OCI-LY1 (cell line): ENCODE data around the gene ADGRA3.

ENCODE experiments used
- H2AFZ ChIP-seq: fragments of 200-600 bp; sonication (generic), shearing (Covaris generic); 2 replicates; pipeline ENCODE4 v1.6.0; 2014; ENCODE audit warnings: antibody characterized with exemption, mild to moderate bottlenecking, low read length
- H3F3A ChIP-seq: fragments of 200-600 bp; sonication (generic), shearing (Covaris generic); 2 replicates; pipeline ENCODE4 v1.6.0; 2014; ENCODE audit warnings: mild to moderate bottlenecking, antibody characterized with exemption, low read length, moderate library complexity; ENCODE audit not compliant: insufficient read depth
- H3K27ac ChIP-seq: fragments of 200-600 bp; sonication (generic); 2 replicates; pipeline ENCODE4 v1.5.1; 2014; ENCODE audit warnings: low read length, mixed run types, mild to moderate bottlenecking, low read depth; ENCODE audit not compliant: poor library complexity, severe bottlenecking
- H3K27me3 ChIP-seq: fragments of 200-600 bp; sonication (generic); 2 replicates; pipeline ENCODE4 v1.6.0; 2014; ENCODE audit warnings: antibody characterized with exemption, mild to moderate bottlenecking, low read length, moderate library complexity; ENCODE audit not compliant: insufficient read depth
- H3K36me3 ChIP-seq: fragments of 200-600 bp; sonication (generic); 2 replicates; pipeline ENCODE4 v1.6.1; 2014; ENCODE audit warnings: mild to moderate bottlenecking, antibody characterized with exemption, low read length, moderate library complexity, mixed read lengths; ENCODE audit not compliant: insufficient read depth
- H3K4me1 ChIP-seq: fragments of 200-600 bp; sonication (generic); 2 replicates; pipeline ENCODE4 v1.5.1; 2014; ENCODE audit warnings: mild to moderate bottlenecking, low read length, moderate library complexity; ENCODE audit not compliant: insufficient read depth, severe bottlenecking
- H3K4me2 ChIP-seq: fragments of 200-600 bp; sonication (generic), shearing (Covaris generic); 2 replicates; pipeline ENCODE4 v1.6.1; 2014; ENCODE audit warnings: low read length
- H3K4me3 ChIP-seq: fragments of 200-600 bp; sonication (generic); 2 replicates; pipeline ENCODE4 v1.5.1; 2014; ENCODE audit warnings: low read length, low read depth, mild to moderate bottlenecking, mixed read lengths; ENCODE audit not compliant: poor library complexity, severe bottlenecking
- H3K79me2 ChIP-seq: fragments of 200-600 bp; shearing (Covaris generic); 2 replicates; pipeline ENCODE4 v1.6.1; 2016; ENCODE audit warnings: mixed run types, low read length, mixed read lengths; ENCODE audit not compliant: insufficient read depth
- H3K9ac ChIP-seq: fragments of 200-600 bp; sonication (generic), shearing (Covaris generic); 2 replicates; pipeline ENCODE4 v1.6.1; 2014; ENCODE audit warnings: mild to moderate bottlenecking, low read length, mixed read lengths
- H3K9me2 ChIP-seq: fragments of 200-600 bp; sonication (generic), shearing (Covaris generic); 2 replicates; pipeline ENCODE4 v1.6.1; 2014; ENCODE audit warnings: low read depth, mild to moderate bottlenecking, low read length, mixed read lengths
- H3K9me3 ChIP-seq: fragments of 200-600 bp; shearing (Covaris generic); 2 replicates; pipeline ENCODE4 v1.6.1; 2014; ENCODE audit warnings: low read length, mixed read lengths
- H4K20me1 ChIP-seq: fragments of 200-600 bp; sonication (generic), shearing (Covaris generic); 2 replicates; pipeline ENCODE4 v1.6.0; 2016; ENCODE audit warnings: mild to moderate bottlenecking, low read length; ENCODE audit not compliant: insufficient read depth
- CTCF ChIP-seq: fragments of 200-600 bp; sonication (generic), shearing (Covaris generic); IDR thresholded peaks from 2 replicates; pipeline ENCODE4 v1.5.1; 2017; ENCODE audit warnings: mild to moderate bottlenecking, antibody characterized with exemption, low read length, moderate library complexity, mixed read lengths
- EZH2 ChIP-seq: fragments of 200-600 bp; sonication (generic), shearing (Covaris generic); IDR thresholded peaks from 2 replicates; pipeline ENCODE4 v1.8.0; 2017; ENCODE audit warnings: borderline replicate concordance, mixed run types, mild to moderate bottlenecking, antibody characterized with exemption, low read length, moderate library complexity, mixed read lengths

The ADGRA3 gene

GRCh38 chr4:22457348-22457747, 58.5 kb downstream of the ADGRA3 start:
- H4K20me1 ChIP-seq, result no peaks in the 10 kb centered on the region
- no peaks in the 10 kb centered on the region for H3K36me3 ChIP-seq

DNA sequence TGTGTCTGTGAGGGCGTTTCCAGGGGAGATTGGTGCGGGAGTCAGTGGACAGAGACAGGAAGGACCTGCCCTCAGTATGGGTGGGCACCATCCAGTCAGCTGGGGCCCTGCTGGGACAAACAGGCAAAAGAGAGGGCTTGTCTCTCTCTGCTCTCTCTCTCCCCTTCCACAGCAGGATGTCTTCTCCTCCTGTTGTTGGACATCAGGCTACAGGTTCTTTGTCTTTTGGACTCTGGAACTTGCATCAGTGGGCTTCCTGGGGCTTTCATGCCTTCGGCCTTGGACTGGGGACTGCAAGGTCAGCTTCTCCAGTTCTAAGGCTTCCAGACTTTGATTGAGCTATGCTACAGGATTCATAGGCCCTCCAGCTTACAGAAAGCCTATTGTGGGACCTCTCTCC, 59.6 kb downstream of the ADGRA3 start:
- Histone ChIP-seq H3K36me3 (no peaks in the 10 kb centered on the region), H3K9me3 (no peaks in the 10 kb centered on the region), H3K4me1 (no peaks in the 10 kb centered on the region), H3K4me3 (no peak overlapping the region), H3K27ac (no peak overlapping the region), H3K4me2 (no peak overlapping the region), H3K9ac (no peak overlapping the region), H4K20me1 (no peaks in the 10 kb centered on the region), H3K79me2 (no peaks in the 10 kb centered on the region), H3K27me3 (no peaks in the 10 kb centered on the region), H3K9me2 (no peaks in the 10 kb centered on the region), H2AFZ (no peak overlapping the region), H3F3A (no peaks in the 10 kb centered on the region)
- no peak for TF ChIP-seq CTCF
- no peak for TF ChIP-seq EZH2

More at GRCh38 chr4:22457348-22457747, 58.5 kb downstream of the ADGRA3 start:
- Histone ChIP-seq H3K4me1 (no peaks in the 10 kb centered on the region), H3K27ac (no peak overlapping the region), H3K9me3 (no peaks in the 10 kb centered on the region), H3K79me2 (no peaks in the 10 kb centered on the region), H3F3A (no peaks in the 10 kb centered on the region), H3K4me2 (no peak overlapping the region), H3K27me3 (no peaks in the 10 kb centered on the region), H3K9ac (no peak overlapping the region), H2AFZ (no peak overlapping the region), H3K4me3 (no peak overlapping the region), H3K9me2 (no peaks in the 10 kb centered on the region)
- TF ChIP-seq EZH2, result no peak
- no peak for TF ChIP-seq CTCF

DNA sequence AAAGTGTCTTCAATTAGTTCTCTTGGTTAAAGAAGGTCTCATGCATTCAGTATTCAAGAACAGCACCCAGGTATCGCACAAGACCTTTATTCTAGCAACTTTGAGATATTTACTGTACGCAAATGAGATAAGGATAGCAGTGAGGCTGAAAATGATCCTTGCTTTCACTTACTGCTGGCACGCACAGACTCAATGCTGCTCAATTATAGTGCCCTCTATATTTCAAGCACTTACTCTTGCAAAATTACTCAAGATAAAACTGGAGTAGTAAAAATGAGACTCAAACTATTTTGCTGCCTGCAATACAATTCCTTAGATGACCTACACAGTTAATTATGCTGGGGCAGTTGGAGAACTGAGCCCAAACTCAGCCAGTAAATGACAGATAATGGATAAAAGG, 60.9 kb downstream of the ADGRA3 start:
- Histone ChIP-seq H3K36me3 (no peaks in the 10 kb centered on the region), H3K9me3 (no peaks in the 10 kb centered on the region), H3K4me1 (no peaks in the 10 kb centered on the region), H3K27me3 (no peaks in the 10 kb centered on the region), H3K9ac (no peak overlapping the region), H3K79me2 (no peaks in the 10 kb centered on the region), H2AFZ (no peak overlapping the region), H3F3A (no peaks in the 10 kb centered on the region), H3K4me3 (no peak overlapping the region), H3K4me2 (no peak overlapping the region), H3K9me2 (no peaks in the 10 kb centered on the region), H3K27ac (no peak overlapping the region), H4K20me1 (no peaks in the 10 kb centered on the region)
- no peak for TF ChIP-seq EZH2
- TF ChIP-seq CTCF, result no peak
